ENCODE measurements around the gene ZNF32. TPM values are rescaled to one million over a fixed set of nuclear protein-coding genes. Genes with fewer than 3 reads are reported as not detected.

The ZNF32 gene, protein sequence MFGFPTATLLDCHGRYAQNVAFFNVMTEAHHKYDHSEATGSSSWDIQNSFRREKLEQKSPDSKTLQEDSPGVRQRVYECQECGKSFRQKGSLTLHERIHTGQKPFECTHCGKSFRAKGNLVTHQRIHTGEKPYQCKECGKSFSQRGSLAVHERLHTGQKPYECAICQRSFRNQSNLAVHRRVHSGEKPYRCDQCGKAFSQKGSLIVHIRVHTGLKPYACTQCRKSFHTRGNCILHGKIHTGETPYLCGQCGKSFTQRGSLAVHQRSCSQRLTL
- total RNA-seq (2014; rRNA removed; shearing (Covaris generic)) (15.8 and 24.6 TPM in 2 replicates), polyA plus RNA-seq (2016; fragmentation: Nextera tagmentation; extraction: Ambion mirVana) (26.1 and 26.7 TPM in 2 replicates)
- long read RNA-seq, transcript ZNF32-201 (3 exons, 1,137 nt), result major isoform, 9 of 24 reads
- long read RNA-seq, transcript ZNF32-202 (3 exons, 1,201 nt), result minor isoform, 6 of 24 reads
- long read RNA-seq, partial matches to known transcripts, result 1 of 24 reads
- long read RNA-seq, other reads (novel, unspliced or antisense), result 8 of 24 reads

DNA sequence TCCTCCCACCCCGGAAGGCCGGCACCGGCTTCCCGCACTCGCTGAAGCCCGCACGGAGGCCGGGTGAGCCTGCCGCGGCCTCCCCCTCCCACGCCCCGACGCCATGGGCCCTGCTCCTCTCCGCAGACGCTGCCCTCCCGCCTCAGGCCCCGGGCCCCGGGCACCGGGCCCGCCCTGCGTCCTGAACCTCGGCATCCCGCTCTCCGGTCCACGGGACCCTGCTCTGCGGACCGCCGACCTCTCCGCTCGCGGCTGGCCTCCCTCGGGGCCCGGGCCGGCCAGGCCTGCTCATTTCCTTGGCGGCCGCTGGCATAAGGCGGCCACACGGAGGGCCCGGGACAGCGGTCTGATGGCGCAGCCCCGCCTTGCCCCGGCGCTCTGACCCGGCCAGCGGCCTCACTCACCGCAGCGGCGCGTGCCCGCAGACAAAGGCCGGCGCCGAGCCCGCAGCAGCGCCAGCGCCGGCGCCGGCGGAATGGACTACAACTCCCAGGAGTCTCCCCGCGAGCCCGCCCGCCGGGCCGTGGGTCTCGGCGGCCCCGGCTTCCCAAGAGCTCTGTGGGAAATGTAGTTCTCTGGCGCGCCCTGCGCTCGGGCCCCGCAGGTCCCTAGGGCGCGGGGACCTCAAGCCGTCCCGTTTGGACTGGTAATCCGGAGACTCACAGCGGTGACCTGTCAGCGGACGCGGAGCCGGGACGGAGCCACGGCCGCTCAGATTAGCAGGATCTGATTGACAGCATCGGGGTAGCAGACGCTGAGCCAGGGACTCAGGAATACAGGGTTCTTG, at the start of gene ZNF32:
Gene ZNF32, minus strand, starts transcription at position 484 of the 787 bp plus-strand sequence. CDS start 2,748 bp downstream, outside the sequence.
- TF ChIP-seq ZNF331 (CRISPR knock-in tag; IDR thresholded peaks at IDR 0.05; ENCODE audit: low read depth) (no peak), POLR2AphosphoS5 (IDR thresholded peaks at IDR 0.05; ENCODE audit: low read depth) (peak; percentile 44; the same call in 1 of the 2 replicates), EZH2 (IDR thresholded peaks at IDR 0.05; ENCODE audit: low read depth, unreplicated experiment) (no peak), CREB1 (CRISPR knock-in tag; IDR thresholded peaks at IDR 0.05; ENCODE audit: low read depth) (0 out of 2 replicates have a peak, but pooled peaks have one; percentile 20), NANOG (IDR thresholded peaks at IDR 0.05; ENCODE audit: borderline replicate concordance) (no peak), STAT1 (IDR thresholded peaks at IDR 0.05; ENCODE audit: unreplicated experiment) (no peak), ZNF114 (CRISPR knock-in tag; IDR thresholded peaks at IDR 0.05) (no peak), JUNB (IDR thresholded peaks at IDR 0.05; ENCODE audit: unreplicated experiment) (peak; percentile 9), EZH2phosphoT487 (IDR thresholded peaks at IDR 0.05; ENCODE audit: unreplicated experiment) (no peak)
- TF ChIP-seq, protein P1, sequence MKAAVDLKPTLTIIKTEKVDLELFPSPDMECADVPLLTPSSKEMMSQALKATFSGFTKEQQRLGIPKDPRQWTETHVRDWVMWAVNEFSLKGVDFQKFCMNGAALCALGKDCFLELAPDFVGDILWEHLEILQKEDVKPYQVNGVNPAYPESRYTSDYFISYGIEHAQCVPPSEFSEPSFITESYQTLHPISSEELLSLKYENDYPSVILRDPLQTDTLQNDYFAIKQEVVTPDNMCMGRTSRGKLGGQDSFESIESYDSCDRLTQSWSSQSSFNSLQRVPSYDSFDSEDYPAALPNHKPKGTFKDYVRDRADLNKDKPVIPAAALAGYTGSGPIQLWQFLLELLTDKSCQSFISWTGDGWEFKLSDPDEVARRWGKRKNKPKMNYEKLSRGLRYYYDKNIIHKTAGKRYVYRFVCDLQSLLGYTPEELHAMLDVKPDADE (IDR thresholded peaks at IDR 0.05), result peak; percentile 86
- TF ChIP-seq, protein P2, sequence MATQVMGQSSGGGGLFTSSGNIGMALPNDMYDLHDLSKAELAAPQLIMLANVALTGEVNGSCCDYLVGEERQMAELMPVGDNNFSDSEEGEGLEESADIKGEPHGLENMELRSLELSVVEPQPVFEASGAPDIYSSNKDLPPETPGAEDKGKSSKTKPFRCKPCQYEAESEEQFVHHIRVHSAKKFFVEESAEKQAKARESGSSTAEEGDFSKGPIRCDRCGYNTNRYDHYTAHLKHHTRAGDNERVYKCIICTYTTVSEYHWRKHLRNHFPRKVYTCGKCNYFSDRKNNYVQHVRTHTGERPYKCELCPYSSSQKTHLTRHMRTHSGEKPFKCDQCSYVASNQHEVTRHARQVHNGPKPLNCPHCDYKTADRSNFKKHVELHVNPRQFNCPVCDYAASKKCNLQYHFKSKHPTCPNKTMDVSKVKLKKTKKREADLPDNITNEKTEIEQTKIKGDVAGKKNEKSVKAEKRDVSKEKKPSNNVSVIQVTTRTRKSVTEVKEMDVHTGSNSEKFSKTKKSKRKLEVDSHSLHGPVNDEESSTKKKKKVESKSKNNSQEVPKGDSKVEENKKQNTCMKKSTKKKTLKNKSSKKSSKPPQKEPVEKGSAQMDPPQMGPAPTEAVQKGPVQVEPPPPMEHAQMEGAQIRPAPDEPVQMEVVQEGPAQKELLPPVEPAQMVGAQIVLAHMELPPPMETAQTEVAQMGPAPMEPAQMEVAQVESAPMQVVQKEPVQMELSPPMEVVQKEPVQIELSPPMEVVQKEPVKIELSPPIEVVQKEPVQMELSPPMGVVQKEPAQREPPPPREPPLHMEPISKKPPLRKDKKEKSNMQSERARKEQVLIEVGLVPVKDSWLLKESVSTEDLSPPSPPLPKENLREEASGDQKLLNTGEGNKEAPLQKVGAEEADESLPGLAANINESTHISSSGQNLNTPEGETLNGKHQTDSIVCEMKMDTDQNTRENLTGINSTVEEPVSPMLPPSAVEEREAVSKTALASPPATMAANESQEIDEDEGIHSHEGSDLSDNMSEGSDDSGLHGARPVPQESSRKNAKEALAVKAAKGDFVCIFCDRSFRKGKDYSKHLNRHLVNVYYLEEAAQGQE (IDR thresholded peaks at IDR 0.05; ENCODE audit: unreplicated experiment), result no peak
- TF ChIP-seq, protein P3, sequence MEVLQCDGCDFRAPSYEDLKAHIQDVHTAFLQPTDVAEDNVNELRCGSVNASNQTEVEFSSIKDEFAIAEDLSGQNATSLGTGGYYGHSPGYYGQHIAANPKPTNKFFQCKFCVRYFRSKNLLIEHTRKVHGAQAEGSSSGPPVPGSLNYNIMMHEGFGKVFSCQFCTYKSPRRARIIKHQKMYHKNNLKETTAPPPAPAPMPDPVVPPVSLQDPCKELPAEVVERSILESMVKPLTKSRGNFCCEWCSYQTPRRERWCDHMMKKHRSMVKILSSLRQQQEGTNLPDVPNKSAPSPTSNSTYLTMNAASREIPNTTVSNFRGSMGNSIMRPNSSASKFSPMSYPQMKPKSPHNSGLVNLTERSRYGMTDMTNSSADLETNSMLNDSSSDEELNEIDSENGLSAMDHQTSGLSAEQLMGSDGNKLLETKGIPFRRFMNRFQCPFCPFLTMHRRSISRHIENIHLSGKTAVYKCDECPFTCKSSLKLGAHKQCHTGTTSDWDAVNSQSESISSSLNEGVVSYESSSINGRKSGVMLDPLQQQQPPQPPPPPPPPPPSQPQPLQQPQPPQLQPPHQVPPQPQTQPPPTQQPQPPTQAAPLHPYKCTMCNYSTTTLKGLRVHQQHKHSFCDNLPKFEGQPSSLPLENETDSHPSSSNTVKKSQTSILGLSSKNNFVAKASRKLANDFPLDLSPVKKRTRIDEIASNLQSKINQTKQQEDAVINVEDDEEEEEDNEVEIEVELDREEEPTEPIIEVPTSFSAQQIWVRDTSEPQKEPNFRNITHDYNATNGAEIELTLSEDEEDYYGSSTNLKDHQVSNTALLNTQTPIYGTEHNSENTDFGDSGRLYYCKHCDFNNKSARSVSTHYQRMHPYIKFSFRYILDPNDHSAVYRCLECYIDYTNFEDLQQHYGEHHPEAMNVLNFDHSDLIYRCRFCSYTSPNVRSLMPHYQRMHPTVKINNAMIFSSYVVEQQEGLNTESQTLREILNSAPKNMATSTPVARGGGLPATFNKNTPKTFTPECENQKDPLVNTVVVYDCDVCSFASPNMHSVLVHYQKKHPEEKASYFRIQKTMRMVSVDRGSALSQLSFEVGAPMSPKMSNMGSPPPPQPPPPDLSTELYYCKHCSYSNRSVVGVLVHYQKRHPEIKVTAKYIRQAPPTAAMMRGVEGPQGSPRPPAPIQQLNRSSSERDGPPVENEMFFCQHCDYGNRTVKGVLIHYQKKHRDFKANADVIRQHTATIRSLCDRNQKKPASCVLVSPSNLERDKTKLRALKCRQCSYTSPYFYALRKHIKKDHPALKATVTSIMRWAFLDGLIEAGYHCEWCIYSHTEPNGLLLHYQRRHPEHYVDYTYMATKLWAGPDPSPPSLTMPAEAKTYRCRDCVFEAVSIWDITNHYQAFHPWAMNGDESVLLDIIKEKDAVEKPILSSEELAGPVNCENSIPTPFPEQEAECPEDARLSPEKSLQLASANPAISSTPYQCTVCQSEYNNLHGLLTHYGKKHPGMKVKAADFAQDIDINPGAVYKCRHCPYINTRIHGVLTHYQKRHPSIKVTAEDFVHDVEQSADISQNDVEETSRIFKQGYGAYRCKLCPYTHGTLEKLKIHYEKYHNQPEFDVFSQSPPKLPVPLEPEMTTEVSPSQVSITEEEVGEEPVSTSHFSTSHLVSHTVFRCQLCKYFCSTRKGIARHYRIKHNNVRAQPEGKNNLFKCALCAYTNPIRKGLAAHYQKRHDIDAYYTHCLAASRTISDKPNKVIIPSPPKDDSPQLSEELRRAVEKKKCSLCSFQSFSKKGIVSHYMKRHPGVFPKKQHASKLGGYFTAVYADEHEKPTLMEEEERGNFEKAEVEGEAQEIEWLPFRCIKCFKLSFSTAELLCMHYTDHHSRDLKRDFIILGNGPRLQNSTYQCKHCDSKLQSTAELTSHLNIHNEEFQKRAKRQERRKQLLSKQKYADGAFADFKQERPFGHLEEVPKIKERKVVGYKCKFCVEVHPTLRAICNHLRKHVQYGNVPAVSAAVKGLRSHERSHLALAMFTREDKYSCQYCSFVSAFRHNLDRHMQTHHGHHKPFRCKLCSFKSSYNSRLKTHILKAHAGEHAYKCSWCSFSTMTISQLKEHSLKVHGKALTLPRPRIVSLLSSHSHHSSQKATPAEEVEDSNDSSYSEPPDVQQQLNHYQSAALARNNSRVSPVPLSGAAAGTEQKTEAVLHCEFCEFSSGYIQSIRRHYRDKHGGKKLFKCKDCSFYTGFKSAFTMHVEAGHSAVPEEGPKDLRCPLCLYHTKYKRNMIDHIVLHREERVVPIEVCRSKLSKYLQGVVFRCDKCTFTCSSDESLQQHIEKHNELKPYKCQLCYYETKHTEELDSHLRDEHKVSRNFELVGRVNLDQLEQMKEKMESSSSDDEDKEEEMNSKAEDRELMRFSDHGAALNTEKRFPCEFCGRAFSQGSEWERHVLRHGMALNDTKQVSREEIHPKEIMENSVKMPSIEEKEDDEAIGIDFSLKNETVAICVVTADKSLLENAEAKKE (CRISPR knock-in tag; IDR thresholded peaks at IDR 0.05), result no peak
- peaks cover 42% of the 10 kb centered on the region for H3K36me3 Mint-ChIP-seq (ENCODE audit: low read depth)
- peaks cover 21% of the 10 kb centered on the region for H3K9me2 ChIP-seq (ENCODE audit: insufficient read depth)
- ATAC-seq, result peak; percentile 96
- H3K36me3 ChIP-seq (ENCODE audit: insufficient read depth), result peaks cover 25% of the 10 kb centered on the region
- H3K4me1 Mint-ChIP-seq, result peaks cover 7% of the 10 kb centered on the region
- H3K4me2 ChIP-seq, result peak within 1 kb of the TSS; percentile 96
- H3K9me3 Mint-ChIP-seq, result peaks cover 47% of the 10 kb centered on the region
- H2AFZ ChIP-seq, result peak within 1 kb of the TSS; percentile 99
- H3K27me3 Mint-ChIP-seq (ENCODE audit: insufficient read depth, low read depth, poor library complexity), result peaks cover 30% of the 10 kb centered on the region
- H3K27ac Mint-ChIP-seq, result no peak within 1 kb of the TSS
- peak within 1 kb of the TSS; percentile 85 for H3K4me3 Mint-ChIP-seq
- DNase-seq (ENCODE audit: low spot score), result peak; percentile 92
- peaks cover 11% of the 10 kb centered on the region; the same call in 1 of the 2 replicates for H3K4me1 ChIP-seq (ENCODE audit: insufficient read depth)
- H3K27ac ChIP-seq (ENCODE audit: low read depth), result no peak within 1 kb of the TSS
- H4K20me1 ChIP-seq (replicated peaks; ENCODE audit: insufficient read depth), result no peaks in the 10 kb centered on the region
- peak within 1 kb of the TSS; percentile 83 for H3K4me3 ChIP-seq
- H3K79me2 ChIP-seq (replicated peaks; ENCODE audit: insufficient read depth), result no peaks in the 10 kb centered on the region
- peaks cover 23% of the 10 kb centered on the region for H3K27me3 ChIP-seq (ENCODE audit: insufficient read depth)
- no peaks in the 10 kb centered on the region for H3F3A ChIP-seq (replicated peaks; ENCODE audit: low read depth)
